Liver (tissue), 9 donors: ENCODE results near the gene OLFML2B. TPM values are rescaled to one million over a fixed set of nuclear protein-coding genes. Genes with fewer than 3 reads are reported as not detected.

ENCODE experiments used
- DNase-seq: peaks from one replicate; pipeline ENCODE4 v3.0.0-alpha.2; 2017; ENCODE audit warnings: low spot score
- H3K27ac ChIP-seq, 2 donors: one replicate each; pipeline ENCODE4 v1.7.0; 2013; ENCODE audit warnings: inconsistent platforms in 2 of 2, low read length in 2 of 2, control low read depth in 1 of 2, low read depth in 1 of 2, mild to moderate bottlenecking in 1 of 2
- H3K27me3 ChIP-seq, 4 donors: one replicate each; pipeline versions ENCODE4 v1.6.1 to v1.7.0; 2013; ENCODE audit warnings: low read length in 3 of 4, inconsistent platforms in 1 of 4, mild to moderate bottlenecking in 1 of 4, moderate library complexity in 1 of 4; ENCODE audit not compliant: control insufficient read depth in 4 of 4, insufficient read depth in 4 of 4
- H3K36me3 ChIP-seq, 4 donors: one replicate each; pipeline versions ENCODE4 v1.6.1 to v1.7.0; 2013; ENCODE audit warnings: low read length in 3 of 4, mild to moderate bottlenecking in 3 of 4, low read depth in 1 of 4, moderate library complexity in 1 of 4; ENCODE audit not compliant: control insufficient read depth in 4 of 4, insufficient read depth in 3 of 4
- H3K4me1 ChIP-seq, 4 donors: one replicate each; pipeline versions ENCODE4 v1.6.1 to v1.7.0; 2013; ENCODE audit warnings: low read length in 3 of 4, mild to moderate bottlenecking in 3 of 4, moderate library complexity in 1 of 4; ENCODE audit not compliant: control insufficient read depth in 4 of 4, insufficient read depth in 4 of 4
- H3K4me3 ChIP-seq, 3 donors: one replicate each; pipeline versions ENCODE4 v1.6.1 to v1.7.0; 2013; ENCODE audit warnings: low read length in 3 of 3, control low read depth in 1 of 3, low read depth in 1 of 3, mild to moderate bottlenecking in 1 of 3
- H3K9ac ChIP-seq, 2 donors: one replicate each; pipeline ENCODE4 v1.7.0; 2013; ENCODE audit warnings: low read length in 2 of 2, mild to moderate bottlenecking in 2 of 2, moderate library complexity in 2 of 2, control low read depth in 1 of 2, low read depth in 1 of 2
- H3K9me3 ChIP-seq, 4 donors: one replicate each; pipeline versions ENCODE4 v1.6.1 to v1.7.0; 2013; ENCODE audit warnings: low read length in 3 of 4; ENCODE audit not compliant: control insufficient read depth in 4 of 4
- EGR1 ChIP-seq, 2 donors: IDR thresholded peaks; 2 replicates each; pipeline ENCODE4 v1.6.1; 2016 to 2018; ENCODE audit warnings: antibody characterized with exemption in 2 of 2, low read depth in 2 of 2
- FOXA2 ChIP-seq: IDR thresholded peaks from 2 replicates; pipeline ENCODE4 v1.6.1; 2016; ENCODE audit warnings: antibody characterized with exemption
- GABPA ChIP-seq, 2 donors: IDR thresholded peaks in 1 of 2; conservative IDR thresholded peaks in 1 of 2; 2 replicates each; pipeline ENCODE4 v1.6.1; 2016; ENCODE audit warnings: antibody characterized with exemption in 2 of 2, mild to moderate bottlenecking in 1 of 2, moderate library complexity in 1 of 2
- HNF4A ChIP-seq, 2 donors: conservative IDR thresholded peaks; 2 replicates each; pipeline ENCODE4 v1.6.1; 2016; ENCODE audit warnings: antibody characterized with exemption in 2 of 2, mild to moderate bottlenecking in 2 of 2
- HNF4G ChIP-seq: IDR thresholded peaks from 2 replicates; pipeline ENCODE4 v1.6.1; 2016; ENCODE audit warnings: antibody characterized with exemption
- NR2F2 ChIP-seq: IDR thresholded peaks from 2 replicates; pipeline ENCODE4 v1.6.1; 2016; ENCODE audit warnings: antibody characterized with exemption
- RAD21 ChIP-seq, 2 donors: IDR thresholded peaks; 2 replicates each; pipeline ENCODE4 v1.6.1; 2016; ENCODE audit warnings: antibody characterized with exemption in 2 of 2, mild to moderate bottlenecking in 2 of 2
- RXRA ChIP-seq, 2 donors: IDR thresholded peaks; 2 replicates each; pipeline ENCODE4 v1.6.1; 2017 to 2018; ENCODE audit warnings: antibody characterized with exemption in 2 of 2, mild to moderate bottlenecking in 1 of 2
- YY1 ChIP-seq: IDR thresholded peaks from 2 replicates; pipeline ENCODE4 v1.6.1; 2016; ENCODE audit warnings: antibody characterized with exemption, mild to moderate bottlenecking
- WGBS: extraction: QIAGEN DNeasy Blood & Tissue Kit; methylation state at CpG from one replicate; pipeline ENCODE4 v1.1.7; 2013; 5-methylcytosine and 5-hydroxymethylcytosine counted together
- polyA plus RNA-seq, 2 donors: library from polyadenylated mRNA; stranded (reverse) in 1 of 2; unstranded in 1 of 2; fragments of 200-250 nt in 1 of 2; fragments of >200 nt in 1 of 2; fragmentation: Nextera tagmentation in 1 of 2; extraction: Ambion mirVana in 1 of 2; gene quantifications; one replicate each; pipeline versions ENCODE4 v1.2.1 to v1.2.3, GENCODE V29; 2013 to 2015
- total RNA-seq, 2 donors: library from RNA; depleted of rRNA; stranded (reverse); fragments of >200 nt; gene quantifications; one replicate each; pipeline ENCODE4 v1.2.3, GENCODE V29; 2014
- TF ChIP-seq, protein P1 (sequence below): fragments of 150-350 bp; IDR thresholded peaks from 2 replicates; pipeline ENCODE4 v1.5.1; 2017; ENCODE audit warnings: improper control_type of control experiment, low read depth, low read length; ENCODE audit not compliant: missing input control
- TF ChIP-seq, protein P2 (sequence below): IDR thresholded peaks from 2 replicates; pipeline ENCODE4 v1.6.1; 2016; ENCODE audit warnings: antibody characterized with exemption
- TF ChIP-seq, protein P3 (sequence below): IDR thresholded peaks from 2 replicates; pipeline ENCODE4 v1.6.1; 2016; ENCODE audit warnings: antibody characterized with exemption
- donor health status: healthy.
- donor health status: healthy.
- donor health status: healthy.
- donor health status: healthy.
- donor health status: healthy.

The OLFML2B gene
- total and polyA plus RNA-seq, 4 donors, result 0.54 to 0.84 (median 0.74) TPM

DNA sequence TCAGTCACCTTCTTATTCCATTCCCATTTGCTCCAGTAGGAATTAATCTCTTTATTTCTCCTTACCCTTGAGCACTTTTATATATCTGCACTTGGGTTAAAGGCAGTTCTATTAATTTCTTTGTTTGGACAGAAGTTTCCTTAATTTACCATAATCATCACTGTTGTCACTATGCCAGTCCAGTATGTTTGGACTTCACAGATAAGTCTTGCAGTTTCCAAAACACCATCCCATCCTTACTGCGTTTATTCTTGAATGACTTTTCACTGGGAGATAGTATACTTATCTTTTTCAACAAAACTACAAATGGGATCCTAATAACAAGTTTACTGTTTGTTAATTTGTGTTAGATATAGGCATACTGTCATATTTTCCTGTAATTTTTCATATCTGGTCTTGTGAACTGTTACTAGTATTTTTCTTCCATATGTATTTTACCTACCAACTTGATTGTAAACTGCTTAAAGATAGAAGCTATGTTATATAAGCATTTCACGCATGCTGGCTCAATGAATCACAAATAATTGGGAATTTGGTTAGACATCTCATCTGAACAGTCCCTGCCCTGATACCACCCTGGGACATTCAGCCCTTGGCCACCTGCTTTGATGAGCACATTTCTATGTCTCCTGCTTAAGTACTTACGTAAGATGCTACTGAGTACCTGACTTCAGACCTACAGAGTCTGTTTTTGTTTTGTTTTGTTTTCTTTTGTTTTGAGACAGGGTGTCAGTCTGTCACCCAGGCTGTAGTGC, 78.2 kb downstream of the OLFML2B start:
- no peak for TF ChIP-seq GABPA (IDR thresholded peaks at IDR 0.05 in 1 of 2, conservative IDR thresholded peaks at IDR 0.05 in 1 of 2)
- no peak for TF ChIP-seq NR2F2
- no peak for TF ChIP-seq RAD21 (IDR thresholded peaks at IDR 0.05)
- no peak for TF ChIP-seq HNF4A (conservative IDR thresholded peaks at IDR 0.05)
- TF ChIP-seq YY1, result no peak
- no peak for TF ChIP-seq FOXA2
- TF ChIP-seq, protein P1, sequence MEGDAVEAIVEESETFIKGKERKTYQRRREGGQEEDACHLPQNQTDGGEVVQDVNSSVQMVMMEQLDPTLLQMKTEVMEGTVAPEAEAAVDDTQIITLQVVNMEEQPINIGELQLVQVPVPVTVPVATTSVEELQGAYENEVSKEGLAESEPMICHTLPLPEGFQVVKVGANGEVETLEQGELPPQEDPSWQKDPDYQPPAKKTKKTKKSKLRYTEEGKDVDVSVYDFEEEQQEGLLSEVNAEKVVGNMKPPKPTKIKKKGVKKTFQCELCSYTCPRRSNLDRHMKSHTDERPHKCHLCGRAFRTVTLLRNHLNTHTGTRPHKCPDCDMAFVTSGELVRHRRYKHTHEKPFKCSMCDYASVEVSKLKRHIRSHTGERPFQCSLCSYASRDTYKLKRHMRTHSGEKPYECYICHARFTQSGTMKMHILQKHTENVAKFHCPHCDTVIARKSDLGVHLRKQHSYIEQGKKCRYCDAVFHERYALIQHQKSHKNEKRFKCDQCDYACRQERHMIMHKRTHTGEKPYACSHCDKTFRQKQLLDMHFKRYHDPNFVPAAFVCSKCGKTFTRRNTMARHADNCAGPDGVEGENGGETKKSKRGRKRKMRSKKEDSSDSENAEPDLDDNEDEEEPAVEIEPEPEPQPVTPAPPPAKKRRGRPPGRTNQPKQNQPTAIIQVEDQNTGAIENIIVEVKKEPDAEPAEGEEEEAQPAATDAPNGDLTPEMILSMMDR, result no peak
- TF ChIP-seq RXRA (IDR thresholded peaks at IDR 0.05), result no peak
- TF ChIP-seq, protein P2, sequence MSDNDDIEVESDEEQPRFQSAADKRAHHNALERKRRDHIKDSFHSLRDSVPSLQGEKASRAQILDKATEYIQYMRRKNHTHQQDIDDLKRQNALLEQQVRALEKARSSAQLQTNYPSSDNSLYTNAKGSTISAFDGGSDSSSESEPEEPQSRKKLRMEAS, result no peak
- TF ChIP-seq, protein P3, sequence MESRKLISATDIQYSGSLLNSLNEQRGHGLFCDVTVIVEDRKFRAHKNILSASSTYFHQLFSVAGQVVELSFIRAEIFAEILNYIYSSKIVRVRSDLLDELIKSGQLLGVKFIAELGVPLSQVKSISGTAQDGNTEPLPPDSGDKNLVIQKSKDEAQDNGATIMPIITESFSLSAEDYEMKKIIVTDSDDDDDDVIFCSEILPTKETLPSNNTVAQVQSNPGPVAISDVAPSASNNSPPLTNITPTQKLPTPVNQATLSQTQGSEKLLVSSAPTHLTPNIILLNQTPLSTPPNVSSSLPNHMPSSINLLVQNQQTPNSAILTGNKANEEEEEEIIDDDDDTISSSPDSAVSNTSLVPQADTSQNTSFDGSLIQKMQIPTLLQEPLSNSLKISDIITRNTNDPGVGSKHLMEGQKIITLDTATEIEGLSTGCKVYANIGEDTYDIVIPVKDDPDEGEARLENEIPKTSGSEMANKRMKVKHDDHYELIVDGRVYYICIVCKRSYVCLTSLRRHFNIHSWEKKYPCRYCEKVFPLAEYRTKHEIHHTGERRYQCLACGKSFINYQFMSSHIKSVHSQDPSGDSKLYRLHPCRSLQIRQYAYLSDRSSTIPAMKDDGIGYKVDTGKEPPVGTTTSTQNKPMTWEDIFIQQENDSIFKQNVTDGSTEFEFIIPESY, result no peak
- TF ChIP-seq HNF4G, result no peak
- 94% methylated on average over 3 of the region's 3 CpGs for WGBS
- Histone ChIP-seq H3K9ac (no peak overlapping the region), H3K36me3 (peaks cover 0 to 8% (median 7%) of the 10 kb centered on the region in 4 donors), H3K27me3 (no peaks in the 10 kb centered on the region), H3K27ac (no peak overlapping the region), H3K4me1 (peaks cover 0 to 3% (median 0%) of the 10 kb centered on the region in 4 donors), H3K9me3 (no peaks in the 10 kb centered on the region), H3K4me3 (no peak overlapping the region)
- DNase-seq, result no peak

DNA sequence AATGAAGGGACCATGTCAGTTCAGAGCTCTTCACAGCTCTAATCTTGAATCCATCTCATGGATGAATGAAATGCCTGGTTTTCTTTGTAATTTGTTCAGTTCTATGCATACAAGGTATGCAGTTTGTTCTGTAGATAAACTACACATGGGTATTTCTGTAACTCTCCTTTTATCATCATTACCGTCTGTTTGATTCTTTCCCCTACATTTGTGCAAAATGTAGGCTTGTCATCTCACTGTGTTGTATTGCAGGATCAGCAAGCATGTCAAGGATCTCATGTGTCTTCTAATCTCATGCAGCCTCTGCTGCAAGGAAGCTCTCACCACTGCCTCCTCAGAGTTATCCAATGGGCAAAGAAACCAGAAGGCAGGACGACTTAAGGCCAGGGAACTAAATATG, 79.3 kb downstream of the OLFML2B start:
- DNase-seq, result no peak
- TF ChIP-seq RXRA (IDR thresholded peaks at IDR 0.05), result no peak
- no peak for TF ChIP-seq EGR1 (IDR thresholded peaks at IDR 0.05; ENCODE audit: low read depth in 2 of 2)
- TF ChIP-seq, protein P3, result no peak
- 93% methylated on average over 2 of the region's 2 CpGs for WGBS
- peaks cover 0 to 8% (median 7%) of the 10 kb centered on the region in 4 donors for H3K36me3 ChIP-seq
- H3K9ac ChIP-seq, result no peak overlapping the region
- H3K27me3 ChIP-seq, result no peaks in the 10 kb centered on the region
- H3K27ac ChIP-seq, result no peak overlapping the region
- H3K4me1 ChIP-seq, result peaks cover 0 to 3% (median 0%) of the 10 kb centered on the region in 4 donors
- H3K4me3 ChIP-seq, result no peak overlapping the region
- H3K9me3 ChIP-seq, result no peaks in the 10 kb centered on the region
